Kasumi-1 (cell line): Measurements from ENCODE around the gene NDE1.
"Not testable (repeated sequence)": the region's sequence is repeated elsewhere in the genome, so short reads cannot be mapped to it uniquely, and the experiment has no call there.

Experiments
- DNase-seq, 2 experiments: peaks; one replicate each; lab custom pipeline; 2025; lab: John Stamatoyannopoulos, UW

The NDE1 gene

DNA sequence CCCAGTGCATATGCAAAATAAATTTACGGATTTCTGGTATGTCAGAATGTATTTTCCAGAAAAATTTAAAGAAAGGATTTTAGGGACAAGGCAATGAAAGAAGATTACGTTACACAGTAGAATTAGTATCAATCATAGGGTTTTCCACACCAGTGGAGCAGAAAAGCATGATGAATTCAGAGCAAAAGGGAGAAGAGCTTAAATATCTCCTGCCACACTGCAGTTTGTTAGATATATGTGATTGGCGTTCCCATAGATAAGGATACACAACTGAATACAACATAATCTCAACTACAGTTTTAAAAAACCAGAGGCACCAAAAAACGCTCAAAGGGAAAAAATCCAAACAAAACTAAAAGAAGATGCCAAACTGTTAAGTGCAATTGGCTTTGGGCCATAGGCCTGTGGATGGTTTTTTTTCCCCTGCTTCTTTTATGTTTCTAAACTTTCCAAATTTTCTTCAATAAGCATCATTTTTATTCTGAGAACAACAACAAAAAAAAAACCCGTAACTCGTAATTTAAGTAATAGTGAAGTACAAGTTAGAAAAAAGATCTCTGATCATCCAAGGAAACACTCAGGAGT lies 29.3 kb upstream of the NDE1 start:
- DNase-seq: no peak

DNA sequence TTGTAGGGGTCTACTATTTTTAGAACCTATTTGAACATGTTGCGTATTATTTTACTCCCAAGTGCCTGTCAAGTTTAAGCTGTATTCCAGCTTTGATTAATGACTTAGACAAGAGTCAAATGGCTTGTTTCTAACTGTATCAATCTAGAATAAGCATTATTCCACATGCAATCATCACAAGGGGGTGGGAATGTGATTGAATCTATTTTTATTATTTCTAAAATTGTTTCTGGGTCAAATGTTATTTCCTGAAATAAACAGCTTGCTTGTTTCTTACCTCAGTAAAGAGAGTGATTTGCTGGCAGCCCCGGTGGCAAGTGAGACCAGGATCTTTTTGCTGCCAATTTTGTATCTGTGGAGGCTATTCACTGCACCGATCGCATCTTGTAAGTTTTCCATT lies 28.6 kb upstream of the NDE1 start:
- no peak for DNase-seq

DNA sequence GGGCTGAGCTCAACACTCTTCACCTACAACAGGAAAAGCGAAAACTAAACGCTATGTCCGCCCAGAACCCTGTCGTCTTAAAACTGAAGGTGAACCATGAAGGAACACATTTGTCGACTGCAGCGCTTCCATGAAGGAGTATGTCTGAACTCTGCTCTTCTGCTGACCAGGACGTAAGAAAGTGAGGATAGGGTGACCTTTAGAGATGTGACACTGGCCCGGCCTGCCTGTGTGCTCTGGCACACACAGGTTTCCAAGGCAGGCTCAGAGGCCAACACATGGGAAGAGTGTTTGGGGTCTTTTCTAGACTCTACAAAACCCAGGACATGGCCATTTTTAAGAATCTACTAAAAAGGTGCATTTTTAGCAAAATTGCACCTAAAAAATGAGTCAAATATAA lies 28.2 kb upstream of the NDE1 start:
- no peak for DNase-seq

DNA sequence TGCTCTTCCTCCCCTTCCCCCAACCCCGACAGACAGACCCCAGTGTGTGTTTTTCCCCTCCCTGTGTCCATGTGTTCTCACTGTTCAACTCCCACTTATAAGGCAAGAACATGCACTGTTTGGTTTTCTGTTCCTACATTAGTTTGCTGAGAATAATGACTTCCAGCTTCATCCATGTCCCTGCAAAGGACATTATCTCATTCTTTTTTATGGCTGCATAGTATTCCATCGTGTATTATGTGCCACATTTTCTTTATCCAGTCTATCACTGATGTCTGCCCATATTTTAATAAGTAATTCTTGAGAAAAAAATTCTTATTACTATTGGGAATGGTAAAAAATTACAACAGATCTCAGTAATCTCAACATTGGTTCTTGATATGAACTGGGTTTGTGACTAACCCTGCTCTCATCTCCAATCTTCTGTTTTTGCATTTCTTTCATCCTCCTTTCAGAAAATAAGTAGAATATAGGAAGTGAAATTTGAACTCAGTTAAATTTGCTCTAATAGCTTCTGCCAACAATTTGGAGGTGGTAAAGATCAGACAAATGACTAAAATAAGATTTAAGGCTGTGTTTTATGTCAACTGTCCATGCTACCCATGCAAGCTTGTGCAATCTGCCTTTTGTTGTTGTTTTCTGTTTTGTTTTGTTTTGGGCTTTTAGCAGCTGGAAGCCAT lies 18.2 kb upstream of the NDE1 start:
- no peak for DNase-seq

DNA sequence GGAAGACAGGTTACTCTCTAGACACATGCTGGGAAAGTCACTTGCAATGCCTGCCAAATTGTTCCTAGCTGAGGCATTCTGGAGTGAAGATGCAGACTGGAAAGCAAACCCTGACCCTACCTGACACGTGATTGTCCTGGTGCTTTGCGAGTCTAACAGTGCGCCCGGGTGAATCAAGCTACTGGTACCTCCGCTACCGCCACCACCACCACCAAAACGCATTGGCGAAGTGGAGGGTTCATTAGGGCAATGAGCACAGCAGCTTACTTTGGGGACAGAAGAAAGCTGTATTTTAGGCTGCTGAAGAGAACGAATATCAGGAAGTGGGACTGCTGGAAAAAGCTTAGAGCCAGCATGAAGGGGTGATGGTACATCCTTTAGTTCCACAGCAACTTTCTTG lies 14.1 kb upstream of the NDE1 start:
- DNase-seq: no peak

DNA sequence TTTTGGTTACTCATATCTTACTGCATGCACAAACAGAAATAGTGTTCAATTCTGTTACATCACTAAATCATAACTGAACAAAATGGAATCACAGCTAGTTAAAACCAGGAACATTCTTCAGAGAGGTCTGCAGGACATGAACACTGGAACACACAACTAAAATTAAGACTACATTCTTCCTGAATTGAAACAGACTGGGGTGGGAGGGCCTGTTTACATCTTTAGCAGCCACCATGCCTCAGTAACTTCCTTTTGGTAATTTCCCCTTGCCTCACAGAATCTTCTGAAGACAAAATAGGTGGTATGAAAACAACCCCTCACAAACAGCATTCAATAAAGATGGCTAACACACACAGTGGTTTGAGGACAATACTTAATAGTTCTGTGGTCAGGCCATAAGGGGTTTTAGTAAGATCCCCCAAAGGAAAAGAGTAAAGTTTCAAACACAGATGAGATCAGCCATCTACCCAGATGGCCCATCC lies 13.6 kb upstream of the NDE1 start:
- no peak for DNase-seq

DNA sequence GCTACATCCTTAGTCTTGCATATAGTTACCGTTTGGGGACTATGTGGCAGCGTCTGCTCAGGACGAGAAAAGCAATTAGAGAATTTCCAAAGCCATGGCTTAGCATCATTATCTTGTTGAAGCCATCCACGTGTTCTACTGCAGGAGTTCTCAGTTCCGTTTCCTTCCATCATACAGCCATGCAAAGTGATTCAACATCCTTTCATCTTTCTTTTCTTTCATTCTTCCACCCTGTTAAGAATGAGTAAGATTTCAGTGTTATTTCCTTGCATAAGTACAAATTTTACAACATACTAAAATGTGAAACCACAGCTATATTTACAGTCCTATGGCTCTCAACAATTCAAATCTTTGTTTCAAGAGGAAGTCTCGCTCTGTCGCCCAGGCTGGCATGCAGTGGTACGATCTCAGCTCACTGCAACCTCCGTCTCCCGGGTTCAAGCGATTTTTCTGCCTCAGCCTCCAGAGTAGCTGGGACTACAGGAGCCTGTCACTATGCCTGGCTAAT lies 10.9 kb upstream of the NDE1 start:
- no peak for DNase-seq

DNA sequence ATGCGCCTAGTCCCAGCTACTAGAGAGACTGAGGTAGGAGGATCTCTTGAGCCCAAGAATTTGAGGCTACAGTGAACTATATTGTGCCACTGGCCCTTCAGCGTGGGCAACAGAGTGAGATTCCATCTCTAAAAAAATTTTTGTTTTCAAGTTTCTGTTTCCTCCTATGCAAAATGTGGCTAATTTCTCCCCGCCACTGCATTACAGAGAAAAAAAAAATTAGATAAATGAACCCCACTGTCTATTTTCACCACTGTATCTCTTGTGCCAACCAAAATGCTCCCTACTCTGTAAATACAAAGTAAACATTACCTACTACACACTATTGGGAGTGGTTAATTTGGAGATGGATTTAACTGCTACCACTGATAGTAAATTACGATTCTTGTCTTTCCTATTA lies 9.1 kb upstream of the NDE1 start:
- DNase-seq: no peak

DNA sequence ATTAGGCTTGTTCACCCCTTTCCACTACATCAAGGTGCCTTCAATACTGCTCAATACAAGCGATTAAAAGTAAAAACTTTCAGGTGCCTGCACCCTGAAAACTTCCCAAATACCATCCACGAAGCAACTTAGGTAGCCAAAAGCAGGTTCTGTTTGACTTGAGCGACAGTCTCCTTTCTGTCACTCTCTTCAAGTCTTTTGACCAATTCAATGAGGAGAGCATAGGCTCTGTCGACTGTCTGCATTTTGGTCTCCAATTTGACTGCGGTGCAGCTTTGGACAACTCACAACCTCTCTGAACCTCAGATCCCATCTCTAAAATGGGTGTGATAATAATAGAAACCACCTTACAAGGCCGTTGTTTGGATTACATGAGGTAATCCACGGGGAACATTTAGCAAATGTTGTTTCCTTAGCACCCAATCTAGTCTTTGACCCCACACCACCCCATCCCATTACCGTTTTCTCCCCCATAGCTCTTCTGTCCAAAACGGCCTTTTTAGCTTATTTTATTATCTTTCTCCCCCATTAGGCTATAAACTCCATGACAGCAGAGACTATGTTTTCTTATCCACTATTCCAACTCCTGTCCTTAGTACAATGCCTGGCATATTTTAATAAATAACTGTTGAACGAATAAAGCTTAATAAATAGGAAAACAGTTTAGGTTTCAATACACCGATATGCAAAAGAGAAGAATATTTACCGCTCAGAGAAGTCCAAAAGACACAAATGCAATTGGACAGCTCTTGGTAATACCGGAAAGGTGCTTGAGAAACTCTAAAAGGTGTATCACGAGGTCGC lies 8.1 kb upstream of the NDE1 start:
- no peak for DNase-seq

DNA sequence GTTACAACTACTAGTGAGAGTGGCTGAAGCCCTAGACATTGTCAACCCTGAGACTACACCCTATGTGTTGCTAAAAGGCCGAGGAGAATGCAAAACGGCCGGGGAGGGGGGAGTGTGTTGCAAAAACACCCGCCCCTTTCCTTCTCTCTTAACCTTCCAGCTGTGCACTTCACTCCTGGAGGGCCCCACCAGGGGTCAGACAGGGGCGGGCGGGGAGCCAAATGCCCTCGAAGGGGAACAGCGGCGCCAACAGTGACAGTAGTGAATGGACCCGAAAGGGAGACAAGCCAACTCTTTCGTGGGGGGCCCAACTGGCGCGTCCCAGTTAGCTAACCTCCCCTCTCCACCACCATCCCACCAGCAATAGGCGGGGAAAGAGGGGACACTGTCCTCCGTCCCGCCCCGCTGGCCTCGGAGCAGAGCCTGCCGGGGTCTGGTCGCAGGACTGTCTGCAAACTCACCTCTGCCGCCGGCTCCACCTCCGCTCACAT lies 7.4 kb upstream of the NDE1 start:
- DNase-seq: peak; percentile 49 to 60

DNA sequence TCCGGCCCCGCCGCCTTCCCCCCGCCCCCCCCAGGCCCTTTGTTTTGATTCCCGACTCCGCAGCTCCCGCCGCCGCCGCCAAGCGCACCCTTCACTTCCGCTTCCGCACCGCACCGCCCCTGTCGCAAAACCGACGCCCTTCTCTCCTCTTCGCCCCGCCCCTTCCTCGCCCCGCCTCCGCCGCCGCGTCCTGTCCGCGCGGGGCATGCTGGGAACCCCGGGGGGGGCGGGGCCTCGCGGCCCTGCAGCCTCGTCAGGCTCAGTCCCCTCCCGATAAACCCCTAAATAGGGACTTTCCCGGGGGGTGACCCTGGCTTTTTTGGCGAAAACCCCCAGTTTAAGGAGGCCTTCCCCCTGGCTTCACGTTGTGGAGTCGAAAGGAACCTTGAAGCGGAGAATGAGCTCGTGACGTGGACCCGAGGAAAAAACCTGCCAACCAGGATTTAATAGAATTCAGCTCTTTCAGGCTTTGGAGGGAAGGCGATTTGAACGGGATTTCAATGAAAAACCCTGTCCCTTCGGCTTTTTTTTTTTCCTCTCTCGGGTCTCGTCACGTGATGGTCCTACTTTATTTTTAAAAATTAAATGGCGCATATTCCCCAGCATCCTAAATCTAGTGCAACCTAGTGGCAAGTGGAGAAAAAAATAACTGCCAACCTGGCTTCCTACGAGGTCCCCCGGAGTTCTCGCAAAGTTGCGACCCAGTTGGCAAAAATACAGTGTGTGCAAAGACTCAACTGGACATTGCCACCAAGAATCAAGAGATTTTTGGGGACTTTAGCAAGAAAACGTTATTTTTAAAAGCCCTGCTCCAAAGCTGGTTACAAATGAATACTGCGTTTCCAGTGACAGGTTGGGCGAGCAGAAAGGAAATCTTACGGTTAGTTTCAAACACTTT lies 6.7 kb upstream of the NDE1 start, which contains the start of gene MARF1:
Gene MARF1 (minus strand): TSS at position 107 of the 898 bp plus-strand sequence. CDS start 3,921 bp downstream, outside the sequence.
- DNase-seq: peak; percentile 56 to 62

DNA sequence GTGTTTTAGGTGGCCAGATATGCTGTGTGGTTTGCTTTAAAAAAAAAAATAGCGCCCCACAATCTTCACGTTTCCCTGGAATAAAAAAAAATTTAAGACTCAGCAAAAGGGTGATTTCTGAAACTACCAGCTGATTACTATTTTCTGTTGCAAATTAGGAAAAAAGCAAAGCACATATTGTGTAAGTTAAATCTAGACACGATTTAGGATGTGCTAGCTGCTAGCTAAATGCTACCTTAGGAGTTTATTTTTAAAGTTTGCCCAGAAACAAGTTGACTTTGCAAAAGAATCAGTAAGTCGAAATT lies 6.1 kb upstream of the NDE1 start:
- DNase-seq: no peak

DNA sequence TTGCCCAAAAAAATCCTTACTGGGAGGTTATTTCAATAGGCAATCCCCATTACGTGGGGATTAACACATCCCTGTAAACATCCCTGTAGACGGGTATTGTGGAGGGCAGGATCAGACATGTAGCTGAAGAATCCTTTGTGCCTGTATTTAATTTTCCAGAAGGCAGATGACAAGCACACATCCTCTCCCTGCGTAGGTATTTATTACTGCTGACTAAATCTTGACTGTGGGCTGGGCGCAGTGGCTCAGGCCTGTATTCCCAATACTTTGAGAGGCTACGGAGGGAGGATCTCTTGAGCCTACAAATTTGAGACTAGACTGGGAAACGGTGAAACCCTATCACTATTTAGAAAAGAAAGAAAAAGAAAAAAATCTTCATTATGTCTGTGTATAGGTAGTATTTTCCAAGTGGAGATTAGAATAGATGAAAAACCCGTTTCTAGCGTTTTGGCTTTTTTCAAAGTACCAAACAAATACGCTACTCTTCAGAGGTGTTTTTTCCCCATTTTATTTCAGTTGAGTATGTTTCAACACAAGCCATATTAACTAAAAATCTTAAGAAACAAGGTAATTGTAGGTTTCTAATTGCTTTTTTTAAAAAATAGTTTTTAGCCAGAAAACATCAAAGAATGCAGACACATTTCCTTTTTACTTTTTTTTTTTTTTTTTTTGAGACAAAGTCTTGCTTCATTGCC lies 5.6 kb upstream of the NDE1 start:
- no peak for DNase-seq

DNA sequence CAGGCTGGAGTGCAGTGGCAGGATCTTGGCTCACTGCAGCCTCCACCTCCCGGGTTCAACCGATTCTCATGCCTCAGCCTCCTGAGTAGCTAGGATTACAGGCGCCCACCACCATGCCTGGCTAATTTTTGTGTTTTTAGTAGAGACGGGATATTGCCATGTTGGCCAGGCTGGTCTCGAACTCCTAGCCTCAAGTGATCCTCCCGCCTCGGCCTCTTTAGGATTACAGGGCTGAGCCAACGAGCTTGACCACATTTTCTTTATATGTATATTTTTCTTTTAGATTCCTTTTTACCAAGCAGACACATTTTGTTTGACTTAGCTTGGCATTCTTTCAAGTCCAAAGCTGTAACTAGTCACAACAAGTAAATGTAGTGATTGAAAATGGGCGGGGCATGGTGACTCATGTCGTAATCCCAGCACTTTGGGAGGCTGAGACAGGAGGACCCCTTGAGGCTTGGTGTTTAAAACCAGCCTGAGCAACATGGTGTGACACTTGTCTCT lies 5.0 kb upstream of the NDE1 start:
- DNase-seq: not testable (repeated sequence)

DNA sequence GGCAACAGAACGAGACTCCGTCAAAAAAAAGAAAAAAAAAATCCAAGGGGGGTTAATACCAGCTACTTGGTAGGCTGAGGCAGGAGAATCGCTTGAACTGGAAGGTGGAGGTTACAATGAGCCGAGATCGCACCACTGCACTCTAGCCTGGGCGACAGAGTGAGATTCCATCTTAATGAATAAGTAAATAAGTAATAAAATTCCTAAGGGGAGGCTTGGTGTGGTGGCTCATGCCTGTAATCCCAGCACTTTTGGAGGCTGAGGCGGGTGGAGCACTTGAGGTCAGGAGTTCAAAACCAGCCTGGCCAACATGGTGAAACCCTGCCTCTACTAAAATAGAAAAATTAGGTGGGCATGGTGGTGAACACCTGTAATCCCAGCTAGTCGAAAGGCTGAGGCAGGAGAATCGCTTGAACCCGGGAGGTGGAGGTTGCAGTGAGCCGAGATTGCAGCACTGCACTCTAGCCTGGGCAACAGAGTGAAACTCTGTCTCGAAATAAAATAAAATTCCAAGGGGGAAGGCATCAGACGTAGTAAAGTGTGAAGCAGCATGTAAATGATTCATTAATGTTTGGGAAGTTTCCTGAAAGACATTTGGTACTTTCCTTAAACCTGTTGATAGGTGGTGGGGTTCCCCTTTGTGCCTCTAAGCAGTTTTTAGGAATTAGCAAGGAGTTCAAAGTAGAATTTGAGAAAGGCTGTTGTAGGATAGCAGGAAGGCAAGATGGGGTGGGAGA lies 3.3 kb upstream of the NDE1 start:
- not testable (repeated sequence) for DNase-seq

DNA sequence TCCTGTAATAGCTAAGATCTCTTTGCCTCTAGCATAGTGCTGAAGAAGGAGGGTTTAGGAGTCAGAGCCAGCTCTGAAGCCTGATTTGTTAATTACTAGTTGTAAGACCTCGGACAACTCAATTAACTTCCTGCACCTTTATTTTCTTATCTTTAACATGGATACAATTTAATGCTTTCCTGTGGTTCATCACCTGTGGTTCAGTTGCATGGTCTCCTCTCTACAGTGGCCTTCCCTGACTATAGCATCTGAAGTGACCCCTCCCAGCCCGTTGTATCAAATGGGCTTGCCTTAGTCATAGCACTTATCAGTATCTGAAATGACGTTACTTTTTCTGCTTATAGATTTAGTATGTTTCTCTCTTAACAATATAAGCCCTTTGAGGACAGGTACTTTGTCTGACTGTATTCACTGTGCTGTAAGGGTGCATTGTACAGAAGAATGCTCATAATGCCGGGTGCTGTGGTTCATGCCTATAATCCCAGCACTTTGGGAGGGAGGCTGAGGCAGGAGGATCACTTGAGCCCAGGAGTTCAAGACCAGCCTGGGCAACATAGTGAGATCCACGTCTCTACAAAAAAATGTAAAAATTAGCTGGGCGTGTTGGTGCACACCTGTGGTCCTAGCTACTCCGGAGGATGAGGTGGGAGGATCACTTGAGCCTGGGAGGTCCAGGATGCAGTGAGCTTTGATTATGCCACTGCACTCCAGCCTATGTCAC lies 2.6 kb upstream of the NDE1 start:
- no peak for DNase-seq

DNA sequence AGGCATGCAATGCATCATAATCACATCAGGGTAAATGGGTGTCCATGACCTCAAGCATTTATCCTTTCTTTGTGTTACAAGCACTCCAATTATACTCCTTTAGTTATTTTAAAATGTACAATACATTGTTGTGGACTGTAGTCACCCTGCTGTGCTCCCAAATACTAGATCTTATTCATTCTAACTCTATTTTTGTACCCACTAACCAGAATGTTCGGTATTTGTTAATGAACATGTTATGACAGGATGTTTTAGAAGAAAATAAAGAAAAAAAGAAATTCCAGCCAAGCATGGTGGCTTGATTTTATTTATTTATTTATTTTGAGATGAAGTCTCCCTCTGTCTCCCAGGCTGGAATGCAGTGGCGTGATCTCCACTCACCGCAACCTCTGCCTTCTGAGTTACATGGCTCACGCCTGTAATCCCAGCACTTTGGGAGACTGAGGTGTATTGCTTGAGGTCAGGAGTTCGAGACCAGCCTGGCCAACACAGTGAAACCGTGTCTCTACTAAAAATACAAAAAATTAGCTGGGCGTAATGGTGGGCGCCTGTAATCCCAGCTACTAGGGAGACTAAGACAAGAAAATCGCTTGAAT lies 1.8 kb upstream of the NDE1 start:
- DNase-seq: no peak

DNA sequence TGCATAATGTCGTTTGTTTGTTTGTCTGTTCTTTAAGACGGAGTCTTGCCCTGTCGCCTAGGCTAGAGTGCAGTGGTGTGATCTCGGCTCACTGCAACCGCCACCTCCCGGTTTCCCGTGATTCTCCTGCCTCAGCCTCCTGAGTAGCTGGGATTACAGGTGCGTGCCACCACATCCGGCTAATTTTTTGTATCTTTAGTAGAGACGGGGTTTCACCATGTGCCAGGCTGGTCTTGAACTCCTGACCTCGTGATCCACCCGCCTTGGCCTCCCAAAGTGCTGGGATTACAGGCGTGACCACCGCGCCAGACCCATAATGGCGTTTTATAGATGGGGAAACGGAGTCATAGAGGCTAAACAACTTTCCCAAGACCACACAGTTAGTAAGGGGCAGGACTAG lies 734 bp upstream of the NDE1 start:
- not testable (repeated sequence) for DNase-seq

DNA sequence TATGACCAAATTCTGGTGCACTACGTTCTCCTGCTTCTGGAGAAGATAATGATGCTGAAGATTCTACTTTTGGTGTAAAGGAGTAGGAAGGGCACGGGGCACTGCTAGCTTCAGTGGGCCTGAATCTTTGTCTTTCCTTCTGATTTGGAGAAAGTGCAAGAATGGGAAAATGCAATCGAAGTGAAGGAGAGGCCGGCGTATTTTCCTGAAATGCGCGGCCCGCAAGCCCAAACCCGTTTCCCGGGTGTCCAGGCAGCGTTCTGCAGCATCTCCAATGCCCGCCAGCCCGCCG lies 372 bp upstream of the NDE1 start:
- DNase-seq: no peak
